ENCODE data around the gene SYTL3. TPM values are rescaled to one million over a fixed set of nuclear protein-coding genes. Genes with fewer than 3 reads are reported as not detected.

The SYTL3 gene
- total and polyA plus RNA-seq, 2 experiments from 2014 or later: 0.07 TPM; not detected in 1

DNA sequence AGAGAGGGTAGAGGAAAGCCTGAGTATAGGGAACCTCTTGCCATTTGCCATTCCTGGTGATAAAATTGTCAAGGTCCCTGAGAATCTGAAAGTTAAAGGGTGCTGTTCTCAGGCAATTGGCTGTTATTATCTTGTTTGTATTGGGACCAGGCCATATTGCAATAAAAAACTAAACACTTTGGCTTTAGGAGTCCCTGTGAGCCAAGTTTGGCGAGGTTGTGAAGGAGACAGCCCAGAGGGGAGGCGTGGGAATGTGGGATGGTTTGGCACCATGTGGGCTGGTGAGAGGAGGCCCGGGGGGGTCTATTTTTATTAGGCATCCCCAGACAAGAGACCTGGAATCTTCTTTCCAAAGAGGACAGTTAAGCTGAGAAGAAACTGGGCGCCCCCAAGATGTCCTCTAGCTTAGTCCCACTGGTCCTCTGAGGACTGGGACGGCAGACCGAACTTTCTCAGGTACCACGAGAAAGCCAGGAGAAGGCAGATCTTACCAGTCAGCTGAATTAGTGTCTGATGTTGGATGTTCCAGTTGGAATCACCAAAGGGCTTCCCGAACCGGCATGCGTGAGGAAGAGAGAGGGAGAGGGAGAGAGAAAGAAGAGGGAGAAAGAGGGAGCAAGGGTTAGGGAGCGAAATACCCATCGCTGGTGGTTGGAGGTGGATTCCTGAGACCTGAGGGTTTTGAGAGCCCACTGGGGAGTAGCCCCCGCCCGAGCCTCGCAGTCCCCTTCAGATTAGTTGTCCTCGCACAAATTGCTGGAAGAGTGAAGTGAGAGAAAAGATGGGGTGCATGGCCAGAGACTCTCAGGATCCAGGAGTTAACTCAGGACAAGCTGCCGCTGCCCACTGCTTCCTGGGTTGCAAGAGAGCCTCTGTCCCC lies 29.7 kb upstream of the SYTL3 start:
- Mint-ChIP-seq H3K27me3 (ENCODE audit: insufficient read depth, low read depth, poor library complexity) (peaks cover 8% of the 10 kb centered on the region), H3K4me1 (peaks cover 3% of the 10 kb centered on the region; the same call in 1 of the 3 replicates), H3K36me3 (ENCODE audit: low read depth) (peaks cover 69% of the 10 kb centered on the region), H3K27ac (no peak overlapping the region), H3K4me3 (no peak overlapping the region), H3K9me3 (no peaks in the 10 kb centered on the region; the same call in 2 of the 3 replicates)
- peaks cover 3% of the 10 kb centered on the region for H4K20me1 ChIP-seq (replicated peaks; ENCODE audit: insufficient read depth)
- peaks cover 9% of the 10 kb centered on the region; the same call in 1 of the 2 replicates for H3K79me2 ChIP-seq (replicated peaks; ENCODE audit: insufficient read depth)
- no peak for ATAC-seq
- no peak for DNase-seq (ENCODE audit: low spot score)
- H3K27me3 ChIP-seq (ENCODE audit: insufficient read depth): no peaks in the 10 kb centered on the region
- H3K27ac ChIP-seq (ENCODE audit: low read depth): 0 out of 2 replicates have a peak overlapping the region, but pooled peaks have one; percentile 9
- no peak overlapping the region for H3K4me3 ChIP-seq
- peaks cover 7% of the 10 kb centered on the region for H3K36me3 ChIP-seq (ENCODE audit: insufficient read depth)
- no peaks in the 10 kb centered on the region for H3K4me1 ChIP-seq (ENCODE audit: insufficient read depth)
- no peaks in the 10 kb centered on the region for H3F3A ChIP-seq (replicated peaks; ENCODE audit: low read depth)
- H3K4me2 ChIP-seq: no peak overlapping the region
- H2AFZ ChIP-seq: no peak overlapping the region
- TF ChIP-seq EZH2phosphoT487 (IDR thresholded peaks at IDR 0.05; ENCODE audit: unreplicated experiment): no peak
- no peak for TF ChIP-seq POLR2AphosphoS5 (IDR thresholded peaks at IDR 0.05; ENCODE audit: low read depth)
- TF ChIP-seq CTCF (conservative IDR thresholded peaks at IDR 0.05; ENCODE audit: low read depth in 2 of 2): no peak
- TF ChIP-seq, protein P1, sequence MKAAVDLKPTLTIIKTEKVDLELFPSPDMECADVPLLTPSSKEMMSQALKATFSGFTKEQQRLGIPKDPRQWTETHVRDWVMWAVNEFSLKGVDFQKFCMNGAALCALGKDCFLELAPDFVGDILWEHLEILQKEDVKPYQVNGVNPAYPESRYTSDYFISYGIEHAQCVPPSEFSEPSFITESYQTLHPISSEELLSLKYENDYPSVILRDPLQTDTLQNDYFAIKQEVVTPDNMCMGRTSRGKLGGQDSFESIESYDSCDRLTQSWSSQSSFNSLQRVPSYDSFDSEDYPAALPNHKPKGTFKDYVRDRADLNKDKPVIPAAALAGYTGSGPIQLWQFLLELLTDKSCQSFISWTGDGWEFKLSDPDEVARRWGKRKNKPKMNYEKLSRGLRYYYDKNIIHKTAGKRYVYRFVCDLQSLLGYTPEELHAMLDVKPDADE (IDR thresholded peaks at IDR 0.05): no peak
- no peak for TF ChIP-seq JUNB (IDR thresholded peaks at IDR 0.05; ENCODE audit: unreplicated experiment)
- TF ChIP-seq EZH2 (IDR thresholded peaks at IDR 0.05; ENCODE audit: low read depth, unreplicated experiment): no peak
- no peak for TF ChIP-seq ZNF331 (CRISPR knock-in tag; IDR thresholded peaks at IDR 0.05; ENCODE audit: low read depth)
- no peak for TF ChIP-seq ZNF114 (CRISPR knock-in tag; IDR thresholded peaks at IDR 0.05)
- TF ChIP-seq REST (IDR thresholded peaks at IDR 0.05; ENCODE audit: unreplicated experiment): no peak
- no peak for TF ChIP-seq STAT1 (IDR thresholded peaks at IDR 0.05; ENCODE audit: unreplicated experiment)
- TF ChIP-seq, protein P2, sequence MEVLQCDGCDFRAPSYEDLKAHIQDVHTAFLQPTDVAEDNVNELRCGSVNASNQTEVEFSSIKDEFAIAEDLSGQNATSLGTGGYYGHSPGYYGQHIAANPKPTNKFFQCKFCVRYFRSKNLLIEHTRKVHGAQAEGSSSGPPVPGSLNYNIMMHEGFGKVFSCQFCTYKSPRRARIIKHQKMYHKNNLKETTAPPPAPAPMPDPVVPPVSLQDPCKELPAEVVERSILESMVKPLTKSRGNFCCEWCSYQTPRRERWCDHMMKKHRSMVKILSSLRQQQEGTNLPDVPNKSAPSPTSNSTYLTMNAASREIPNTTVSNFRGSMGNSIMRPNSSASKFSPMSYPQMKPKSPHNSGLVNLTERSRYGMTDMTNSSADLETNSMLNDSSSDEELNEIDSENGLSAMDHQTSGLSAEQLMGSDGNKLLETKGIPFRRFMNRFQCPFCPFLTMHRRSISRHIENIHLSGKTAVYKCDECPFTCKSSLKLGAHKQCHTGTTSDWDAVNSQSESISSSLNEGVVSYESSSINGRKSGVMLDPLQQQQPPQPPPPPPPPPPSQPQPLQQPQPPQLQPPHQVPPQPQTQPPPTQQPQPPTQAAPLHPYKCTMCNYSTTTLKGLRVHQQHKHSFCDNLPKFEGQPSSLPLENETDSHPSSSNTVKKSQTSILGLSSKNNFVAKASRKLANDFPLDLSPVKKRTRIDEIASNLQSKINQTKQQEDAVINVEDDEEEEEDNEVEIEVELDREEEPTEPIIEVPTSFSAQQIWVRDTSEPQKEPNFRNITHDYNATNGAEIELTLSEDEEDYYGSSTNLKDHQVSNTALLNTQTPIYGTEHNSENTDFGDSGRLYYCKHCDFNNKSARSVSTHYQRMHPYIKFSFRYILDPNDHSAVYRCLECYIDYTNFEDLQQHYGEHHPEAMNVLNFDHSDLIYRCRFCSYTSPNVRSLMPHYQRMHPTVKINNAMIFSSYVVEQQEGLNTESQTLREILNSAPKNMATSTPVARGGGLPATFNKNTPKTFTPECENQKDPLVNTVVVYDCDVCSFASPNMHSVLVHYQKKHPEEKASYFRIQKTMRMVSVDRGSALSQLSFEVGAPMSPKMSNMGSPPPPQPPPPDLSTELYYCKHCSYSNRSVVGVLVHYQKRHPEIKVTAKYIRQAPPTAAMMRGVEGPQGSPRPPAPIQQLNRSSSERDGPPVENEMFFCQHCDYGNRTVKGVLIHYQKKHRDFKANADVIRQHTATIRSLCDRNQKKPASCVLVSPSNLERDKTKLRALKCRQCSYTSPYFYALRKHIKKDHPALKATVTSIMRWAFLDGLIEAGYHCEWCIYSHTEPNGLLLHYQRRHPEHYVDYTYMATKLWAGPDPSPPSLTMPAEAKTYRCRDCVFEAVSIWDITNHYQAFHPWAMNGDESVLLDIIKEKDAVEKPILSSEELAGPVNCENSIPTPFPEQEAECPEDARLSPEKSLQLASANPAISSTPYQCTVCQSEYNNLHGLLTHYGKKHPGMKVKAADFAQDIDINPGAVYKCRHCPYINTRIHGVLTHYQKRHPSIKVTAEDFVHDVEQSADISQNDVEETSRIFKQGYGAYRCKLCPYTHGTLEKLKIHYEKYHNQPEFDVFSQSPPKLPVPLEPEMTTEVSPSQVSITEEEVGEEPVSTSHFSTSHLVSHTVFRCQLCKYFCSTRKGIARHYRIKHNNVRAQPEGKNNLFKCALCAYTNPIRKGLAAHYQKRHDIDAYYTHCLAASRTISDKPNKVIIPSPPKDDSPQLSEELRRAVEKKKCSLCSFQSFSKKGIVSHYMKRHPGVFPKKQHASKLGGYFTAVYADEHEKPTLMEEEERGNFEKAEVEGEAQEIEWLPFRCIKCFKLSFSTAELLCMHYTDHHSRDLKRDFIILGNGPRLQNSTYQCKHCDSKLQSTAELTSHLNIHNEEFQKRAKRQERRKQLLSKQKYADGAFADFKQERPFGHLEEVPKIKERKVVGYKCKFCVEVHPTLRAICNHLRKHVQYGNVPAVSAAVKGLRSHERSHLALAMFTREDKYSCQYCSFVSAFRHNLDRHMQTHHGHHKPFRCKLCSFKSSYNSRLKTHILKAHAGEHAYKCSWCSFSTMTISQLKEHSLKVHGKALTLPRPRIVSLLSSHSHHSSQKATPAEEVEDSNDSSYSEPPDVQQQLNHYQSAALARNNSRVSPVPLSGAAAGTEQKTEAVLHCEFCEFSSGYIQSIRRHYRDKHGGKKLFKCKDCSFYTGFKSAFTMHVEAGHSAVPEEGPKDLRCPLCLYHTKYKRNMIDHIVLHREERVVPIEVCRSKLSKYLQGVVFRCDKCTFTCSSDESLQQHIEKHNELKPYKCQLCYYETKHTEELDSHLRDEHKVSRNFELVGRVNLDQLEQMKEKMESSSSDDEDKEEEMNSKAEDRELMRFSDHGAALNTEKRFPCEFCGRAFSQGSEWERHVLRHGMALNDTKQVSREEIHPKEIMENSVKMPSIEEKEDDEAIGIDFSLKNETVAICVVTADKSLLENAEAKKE (CRISPR knock-in tag; IDR thresholded peaks at IDR 0.05): no peak
- TF ChIP-seq NANOG (IDR thresholded peaks at IDR 0.05; ENCODE audit: borderline replicate concordance): no peak
- TF ChIP-seq CREB1 (CRISPR knock-in tag; IDR thresholded peaks at IDR 0.05; ENCODE audit: low read depth): no peak
- no peaks in the 10 kb centered on the region for H3K9me2 ChIP-seq (ENCODE audit: insufficient read depth)
